MM.1S (cell line): ENCODE results near the gene NPFF.

Experiments
- CTCF ChIP-seq: fragments of 300-600 bp; sonication (generic); IDR thresholded peaks from 2 replicates; pipeline ENCODE4 v1.5.1; 2016; ENCODE audit warnings: antibody characterized with exemption, low read length, mixed read lengths
- EZH2 ChIP-seq: fragments of 300-600 bp; sonication (generic); optimal IDR thresholded peaks from 2 replicates; pipeline ENCODE3; 2017; ENCODE audit warnings: low read depth, mild to moderate bottlenecking, antibody characterized with exemption, low read length, mixed read lengths
- EZH2phosphoT487 ChIP-seq: fragments of 300-600 bp; sonication (generic); IDR thresholded peaks from 2 replicates; pipeline ENCODE4 v1.6.1; 2018; ENCODE audit warnings: antibody characterized with exemption, low read length

- TF ChIP-seq CTCF (no peak), EZH2phosphoT487 (no peak), EZH2 (no peak)
Observed at GRCh38 chr12:53530920-53531319, 23.6 kb upstream of the NPFF start.
